ENCODE results near the gene TOMM22.

GRCh38 chr22:38728871-38729796 is 47.4 kb downstream of the TOMM22 start:
- TF ChIP-seq CTCF (IDR thresholded peaks at IDR 0.05) (no peak), POLR2A (IDR thresholded peaks at IDR 0.05) (no peak)

Measured in thyroid gland (tissue), 4 donors.